Body of pancreas (tissue), 4 donors: ENCODE measurements around the gene PHYHIPL.

Experiments
- CTCF ChIP-seq, 7 experiments: fragments of 450-650 bp in 4 of 7; fragments of 200-600 bp in 3 of 7; sonication (generic) in 3 of 7; IDR thresholded peaks; one replicate each; pipeline ENCODE4 v1.5.1; 2016 to 2019; ENCODE audit warnings: antibody characterized with exemption in 7 of 7
- POLR2A ChIP-seq, 3 donors: fragments of 450-650 bp; IDR thresholded peaks; one replicate each; pipeline ENCODE4 v1.6.1; 2016; ENCODE audit warnings: antibody characterized with exemption in 3 of 3, mild to moderate bottlenecking in 2 of 3

- TF ChIP-seq CTCF (IDR thresholded peaks at IDR 0.05) = no peak
- no peak for TF ChIP-seq POLR2A (IDR thresholded peaks at IDR 0.05)
Measured at GRCh38 chr10:59155556-59155955, 20.9 kb upstream of the PHYHIPL start.
